ENCODE measurements around the gene STX7. TPM values are rescaled to one million over a fixed set of nuclear protein-coding genes. Genes with fewer than 3 reads are reported as not detected.

The STX7 gene
- total RNA-seq, 1 experiment from 2014 or later = 33.0 TPM

- ChIA-PET CTCF (no interaction called here), POLR2A (interaction anchor here (0.6 kb wide), 1 partner anchor 34 kb away, joined by 3 read pairs; no protein-coding TSS in a partner anchor)
- no peak overlapping the region for H3K27ac Mint-ChIP-seq (ENCODE audit: low read depth, unreplicated experiment)
- BruUV-seq (replicated peaks) = no TSS peak
- H3K4me1 Mint-ChIP-seq (ENCODE audit: insufficient read depth, unreplicated experiment) = no peaks in the 10 kb centered on the region
- H3K36me3 Mint-ChIP-seq (ENCODE audit: insufficient read depth, unreplicated experiment) = no peaks in the 10 kb centered on the region
- H3K4me3 Mint-ChIP-seq (ENCODE audit: unreplicated experiment) = no peak overlapping the region
- DNase-seq (ENCODE audit: unreplicated experiment) = no peak
- no peak for TF ChIP-seq CTCF (IDR thresholded peaks at IDR 0.05; ENCODE audit: unreplicated experiment)
- intact Hi-C loops (cut with micrococcal nuclease) = no loop called here
- H3K9me3 Mint-ChIP-seq (ENCODE audit: unreplicated experiment) = peaks cover 8% of the 10 kb centered on the region
- no peaks in the 10 kb centered on the region for H3K27me3 Mint-ChIP-seq (ENCODE audit: insufficient read depth, unreplicated experiment)
Measured at GRCh38 chr6:132425176-132425575, 87.7 kb downstream of the STX7 start.

- no peak for DNase-seq (ENCODE audit: unreplicated experiment)
- BruUV-seq (replicated peaks) = no TSS peak
- Mint-ChIP-seq H3K9me3 (ENCODE audit: unreplicated experiment) (peaks cover 8% of the 10 kb centered on the region), H3K4me3 (ENCODE audit: unreplicated experiment) (no peak overlapping the region), H3K27me3 (ENCODE audit: insufficient read depth, unreplicated experiment) (no peaks in the 10 kb centered on the region), H3K27ac (ENCODE audit: low read depth, unreplicated experiment) (no peak overlapping the region), H3K4me1 (ENCODE audit: insufficient read depth, unreplicated experiment) (no peaks in the 10 kb centered on the region), H3K36me3 (ENCODE audit: insufficient read depth, unreplicated experiment) (no peaks in the 10 kb centered on the region)
- intact Hi-C loops (cut with micrococcal nuclease) = no loop called here
- TF ChIP-seq CTCF (IDR thresholded peaks at IDR 0.05; ENCODE audit: unreplicated experiment) = no peak
- CTCF ChIA-PET = interaction anchor here (1.1 to 2.0 kb wide), 2 partner anchors 122 to 144 kb away, joined by 3 to 5 read pairs; no protein-coding TSS in a partner anchor
- POLR2A ChIA-PET = no interaction called here
Measured at GRCh38 chr6:132423839-132424238, 89.1 kb downstream of the STX7 start.

- no peak for TF ChIP-seq CTCF (IDR thresholded peaks at IDR 0.05; ENCODE audit: unreplicated experiment)
- H3K4me1 Mint-ChIP-seq (ENCODE audit: insufficient read depth, unreplicated experiment) = no peaks in the 10 kb centered on the region
- BruUV-seq (replicated peaks) = no TSS peak
- CTCF ChIA-PET = interaction anchor here (0.6 to 0.7 kb wide), 2 partner anchors 48 to 503 kb away, joined by 3 read pairs; no protein-coding TSS in a partner anchor
- DNase-seq (ENCODE audit: unreplicated experiment) = no peak
- peaks cover 8% of the 10 kb centered on the region for H3K27me3 Mint-ChIP-seq (ENCODE audit: insufficient read depth, unreplicated experiment)
- no peaks in the 10 kb centered on the region for H3K36me3 Mint-ChIP-seq (ENCODE audit: insufficient read depth, unreplicated experiment)
- H3K9me3 Mint-ChIP-seq (ENCODE audit: unreplicated experiment) = peaks cover 8% of the 10 kb centered on the region
- H3K4me3 Mint-ChIP-seq (ENCODE audit: unreplicated experiment) = no peak overlapping the region
- POLR2A ChIA-PET = no interaction called here
- intact Hi-C loops (cut with micrococcal nuclease) = no loop called here
- H3K27ac Mint-ChIP-seq (ENCODE audit: low read depth, unreplicated experiment) = no peak overlapping the region
Measured at GRCh38 chr6:132418235-132418965, 94.5 kb downstream of the STX7 start.

GRCh38 chr6:132414761-132415160 lies 98.2 kb downstream of the STX7 start:
- H3K27ac Mint-ChIP-seq (ENCODE audit: low read depth, unreplicated experiment) = no peak overlapping the region
- ChIA-PET POLR2A (no interaction called here), CTCF (no interaction called here)
- intact Hi-C loops (cut with micrococcal nuclease) = no loop called here
- DNase-seq (ENCODE audit: unreplicated experiment) = no peak
- H3K9me3 Mint-ChIP-seq (ENCODE audit: unreplicated experiment) = no peaks in the 10 kb centered on the region
- no TSS peak for BruUV-seq (replicated peaks)
- H3K4me3 Mint-ChIP-seq (ENCODE audit: unreplicated experiment) = no peak overlapping the region
- no peak for TF ChIP-seq CTCF (IDR thresholded peaks at IDR 0.05; ENCODE audit: unreplicated experiment)
- peaks cover 11% of the 10 kb centered on the region for H3K27me3 Mint-ChIP-seq (ENCODE audit: insufficient read depth, unreplicated experiment)
- no peaks in the 10 kb centered on the region for H3K36me3 Mint-ChIP-seq (ENCODE audit: insufficient read depth, unreplicated experiment)
- no peaks in the 10 kb centered on the region for H3K4me1 Mint-ChIP-seq (ENCODE audit: insufficient read depth, unreplicated experiment)

All from MCF 10A (cell line).